ENCODE data around the gene AKAP13. TPM values are rescaled to one million over a fixed set of nuclear protein-coding genes. Genes with fewer than 3 reads are reported as not detected.
A peak's percentile ranks its signal among the peaks of the same experiment; 100 is the strongest.

Gene AKAP13
- polyA plus RNA-seq, 4 donors, result 39.4 to 71.6 (median 58.5) TPM

DNA sequence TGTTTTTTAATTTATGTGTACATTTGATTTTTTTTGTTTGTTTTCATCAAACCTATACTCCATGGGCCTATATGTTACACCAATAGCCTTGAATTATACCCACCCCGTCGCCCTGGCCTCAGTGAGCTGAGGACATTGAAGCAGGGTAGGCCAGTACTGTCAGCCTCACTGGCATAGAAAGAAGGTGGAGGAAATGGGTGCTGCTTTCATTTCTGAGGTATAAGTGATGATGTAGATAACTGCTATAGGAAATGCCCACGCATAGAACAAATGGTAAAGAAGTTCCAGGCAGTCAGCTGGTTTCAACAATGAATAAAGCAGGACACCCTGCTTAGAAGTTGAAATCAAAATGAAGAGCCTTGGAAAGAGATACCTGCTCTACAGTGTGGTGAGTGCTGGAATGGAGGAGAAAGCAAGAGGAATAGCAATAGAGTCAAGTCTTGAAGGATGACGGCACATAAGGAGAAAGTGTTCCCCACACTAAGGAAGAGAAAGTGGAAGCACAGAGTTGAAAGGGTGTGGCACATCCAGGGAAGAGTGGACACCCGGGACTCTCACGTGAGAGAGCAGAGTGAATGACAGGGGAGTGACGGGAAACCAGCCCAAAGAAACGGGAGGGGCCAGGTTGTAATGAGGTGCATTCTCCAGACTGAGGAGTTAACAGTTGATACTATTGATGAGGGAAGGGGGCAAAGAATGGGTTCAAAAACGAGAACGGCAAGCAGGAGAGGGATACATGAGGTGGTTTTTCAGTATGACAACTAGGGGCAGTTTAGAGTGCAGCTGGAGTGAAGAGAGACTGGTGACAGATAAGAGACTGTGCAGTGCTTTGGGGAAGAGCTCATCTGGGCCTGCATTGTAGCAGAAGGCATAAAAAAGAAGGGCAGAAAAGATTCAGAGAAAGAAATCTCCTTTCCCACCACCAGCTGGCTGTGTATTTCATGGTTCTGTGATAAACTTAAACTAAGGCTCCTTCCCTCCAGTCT, 343.9 kb downstream of the AKAP13 start:
- FAIRE-seq (no peak), DNase-seq (peak; percentile 27 to 33)
- Histone ChIP-seq H3K27me3 (ENCODE audit: control insufficient read depth in 3 of 3, insufficient read depth in 3 of 3, low read length in 3 of 3) (no peaks in the 10 kb centered on the region), H3K4me3 (ENCODE audit: low read depth in 1 of 3, low read length in 3 of 3) (no peak overlapping the region), H3K9me3 (ENCODE audit: control insufficient read depth in 2 of 2, insufficient read depth in 1 of 2, low read depth in 1 of 2, low read length in 1 of 2) (no peaks in the 10 kb centered on the region), H3K27ac (ENCODE audit: low read depth in 1 of 3, low read length in 2 of 3) (peak overlapping the region in 1 of 3 donors; percentile 52), H3K36me3 (ENCODE audit: control insufficient read depth in 3 of 3, insufficient read depth in 2 of 3, low read depth in 1 of 3, low read length in 3 of 3) (peaks cover 28 to 58% (median 29%) of the 10 kb centered on the region in 3 donors), H3K4me1 (ENCODE audit: control insufficient read depth in 3 of 3, insufficient read depth in 2 of 3, low read depth in 1 of 3, low read length in 2 of 3) (peaks cover 0 to 22% (median 0%) of the 10 kb centered on the region in 3 donors)
- WGBS, 3 donors, result 40 to 46% (median 40%) methylated on average over 10 of the region's 10 CpGs

DNA sequence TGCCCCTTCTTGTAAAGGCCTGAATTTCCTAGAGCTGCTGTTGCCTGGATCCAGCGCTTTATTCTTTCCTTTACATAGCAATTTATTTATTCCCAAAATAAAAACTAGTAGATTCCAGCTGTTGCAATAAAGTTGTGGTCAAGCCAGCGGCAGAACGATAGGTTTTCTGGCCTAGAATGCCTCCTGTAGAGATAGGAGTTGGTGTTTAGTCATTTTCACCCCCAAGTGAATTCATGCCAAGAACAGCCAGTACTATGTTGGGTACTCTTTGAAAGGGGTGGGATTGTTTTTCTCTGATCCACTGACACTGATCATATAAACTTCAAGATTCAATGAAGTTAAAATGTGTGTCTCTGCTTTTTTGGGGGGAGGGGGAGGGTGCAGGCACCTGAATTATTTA, 344.6 kb downstream of the AKAP13 start:
- WGBS, 3 donors, result 83 to 93% (median 88%) methylated on average over 3 of the region's 3 CpGs
- H3K27me3 ChIP-seq (ENCODE audit: control insufficient read depth in 3 of 3, insufficient read depth in 3 of 3, low read length in 3 of 3), result no peaks in the 10 kb centered on the region
- H3K27ac ChIP-seq (ENCODE audit: low read depth in 1 of 3, low read length in 2 of 3), result peak overlapping the region in 1 of 3 donors; percentile 52
- FAIRE-seq, result no peak
- H3K4me1 ChIP-seq (ENCODE audit: control insufficient read depth in 3 of 3, insufficient read depth in 2 of 3, low read depth in 1 of 3, low read length in 2 of 3), result peaks cover 0 to 22% (median 0%) of the 10 kb centered on the region in 3 donors
- H3K9me3 ChIP-seq (ENCODE audit: control insufficient read depth in 2 of 2, insufficient read depth in 1 of 2, low read depth in 1 of 2, low read length in 1 of 2), result no peaks in the 10 kb centered on the region
- DNase-seq, result no peak
- peaks cover 27 to 54% (median 31%) of the 10 kb centered on the region in 3 donors for H3K36me3 ChIP-seq (ENCODE audit: control insufficient read depth in 3 of 3, insufficient read depth in 2 of 3, low read depth in 1 of 3, low read length in 3 of 3)
- no peak overlapping the region for H3K4me3 ChIP-seq (ENCODE audit: low read depth in 1 of 3, low read length in 3 of 3)

DNA sequence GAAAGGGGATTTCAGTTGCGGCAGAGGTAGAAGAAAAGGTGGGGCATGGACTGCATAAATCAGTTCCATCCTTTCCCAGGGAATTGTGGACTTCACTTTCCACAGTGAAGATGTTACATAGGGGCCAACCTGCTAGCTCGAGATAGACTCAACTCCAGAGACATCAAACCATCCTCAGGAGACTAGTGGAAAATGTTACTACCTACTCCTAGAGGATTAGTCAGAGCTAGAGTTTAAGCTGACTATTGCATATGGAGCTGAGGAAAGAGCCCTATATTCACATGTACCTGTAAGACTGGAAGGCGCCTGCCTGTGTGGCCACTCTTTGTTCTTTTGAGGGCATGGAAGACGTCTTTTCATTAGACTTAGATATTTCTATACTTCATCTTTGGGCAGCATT, 345.2 kb downstream of the AKAP13 start:
- FAIRE-seq, result no peak
- no peaks in the 10 kb centered on the region for H3K27me3 ChIP-seq (ENCODE audit: control insufficient read depth in 3 of 3, insufficient read depth in 3 of 3, low read length in 3 of 3)
- H3K9me3 ChIP-seq (ENCODE audit: control insufficient read depth in 2 of 2, insufficient read depth in 1 of 2, low read depth in 1 of 2, low read length in 1 of 2), result no peaks in the 10 kb centered on the region
- no peak overlapping the region for H3K4me3 ChIP-seq (ENCODE audit: low read depth in 1 of 3, low read length in 3 of 3)
- no peak for DNase-seq
- WGBS, 3 donors, result 91 to 95% (median 92%) methylated on average over 4 of the region's 4 CpGs
- peak overlapping the region in 1 of 3 donors; percentile 33 for H3K27ac ChIP-seq (ENCODE audit: low read depth in 1 of 3, low read length in 2 of 3)
- H3K36me3 ChIP-seq (ENCODE audit: control insufficient read depth in 3 of 3, insufficient read depth in 2 of 3, low read depth in 1 of 3, low read length in 3 of 3), result peaks cover 27 to 52% (median 31%) of the 10 kb centered on the region in 3 donors
- peaks cover 0 to 22% (median 0%) of the 10 kb centered on the region in 3 donors for H3K4me1 ChIP-seq (ENCODE audit: control insufficient read depth in 3 of 3, insufficient read depth in 2 of 3, low read depth in 1 of 3, low read length in 2 of 3)

DNA sequence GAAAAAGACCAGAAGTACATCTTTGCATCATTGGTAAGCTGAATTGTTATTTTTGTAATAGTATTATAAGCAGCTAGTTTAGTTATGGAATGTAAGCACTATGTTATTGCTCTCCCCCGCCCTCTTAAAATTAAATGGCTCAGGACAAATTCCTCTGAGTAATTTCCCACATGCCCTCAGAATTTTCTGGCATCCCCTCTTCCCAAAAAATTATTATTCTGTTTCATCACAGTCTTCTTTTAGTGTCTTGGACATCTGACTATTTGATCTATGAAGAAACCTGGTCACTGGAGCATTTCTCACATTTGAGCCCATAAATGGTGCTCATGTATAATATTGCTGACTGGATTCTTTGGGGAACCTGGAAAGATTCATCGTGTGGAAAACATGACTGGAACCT, 346.1 kb downstream of the AKAP13 start:
- peaks cover 32 to 46% (median 33%) of the 10 kb centered on the region in 3 donors for H3K36me3 ChIP-seq (ENCODE audit: control insufficient read depth in 3 of 3, insufficient read depth in 2 of 3, low read depth in 1 of 3, low read length in 3 of 3)
- FAIRE-seq (no peak), DNase-seq (no peak)
- 74 to 80% (median 74%) methylated on average over 2 of the region's 2 CpGs for WGBS, 3 donors
- H3K9me3 ChIP-seq (ENCODE audit: control insufficient read depth in 2 of 2, insufficient read depth in 1 of 2, low read depth in 1 of 2, low read length in 1 of 2), result no peaks in the 10 kb centered on the region
- peaks cover 0 to 22% (median 0%) of the 10 kb centered on the region in 3 donors for H3K4me1 ChIP-seq (ENCODE audit: control insufficient read depth in 3 of 3, insufficient read depth in 2 of 3, low read depth in 1 of 3, low read length in 2 of 3)
- peak overlapping the region in 1 of 3 donors; percentile 79 for H3K27ac ChIP-seq (ENCODE audit: low read depth in 1 of 3, low read length in 2 of 3)
- no peak overlapping the region for H3K4me3 ChIP-seq (ENCODE audit: low read depth in 1 of 3, low read length in 3 of 3)
- no peaks in the 10 kb centered on the region for H3K27me3 ChIP-seq (ENCODE audit: control insufficient read depth in 3 of 3, insufficient read depth in 3 of 3, low read length in 3 of 3)

DNA sequence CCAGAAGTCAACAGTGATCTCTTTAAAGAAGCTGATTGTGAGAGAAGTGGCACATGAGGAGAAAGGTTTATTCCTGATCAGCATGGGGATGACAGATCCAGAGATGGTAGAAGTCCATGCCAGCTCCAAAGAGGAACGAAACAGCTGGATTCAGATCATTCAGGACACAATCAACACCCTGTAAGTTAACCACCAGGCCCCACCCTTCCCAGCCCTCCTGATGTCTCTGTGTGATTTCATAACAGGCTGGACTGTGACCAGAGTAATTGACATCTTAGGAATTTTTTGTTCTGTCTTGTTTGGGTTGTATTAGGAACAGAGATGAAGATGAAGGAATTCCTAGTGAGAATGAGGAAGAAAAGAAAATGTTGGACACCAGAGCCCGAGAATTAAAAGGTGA, 346.7 kb downstream of the AKAP13 start:
- peaks cover 0 to 22% (median 0%) of the 10 kb centered on the region in 3 donors for H3K4me1 ChIP-seq (ENCODE audit: control insufficient read depth in 3 of 3, insufficient read depth in 2 of 3, low read depth in 1 of 3, low read length in 2 of 3)
- peak overlapping the region in 2 of 3 donors; percentile 66 to 79 for H3K27ac ChIP-seq (ENCODE audit: low read depth in 1 of 3, low read length in 2 of 3)

DNA sequence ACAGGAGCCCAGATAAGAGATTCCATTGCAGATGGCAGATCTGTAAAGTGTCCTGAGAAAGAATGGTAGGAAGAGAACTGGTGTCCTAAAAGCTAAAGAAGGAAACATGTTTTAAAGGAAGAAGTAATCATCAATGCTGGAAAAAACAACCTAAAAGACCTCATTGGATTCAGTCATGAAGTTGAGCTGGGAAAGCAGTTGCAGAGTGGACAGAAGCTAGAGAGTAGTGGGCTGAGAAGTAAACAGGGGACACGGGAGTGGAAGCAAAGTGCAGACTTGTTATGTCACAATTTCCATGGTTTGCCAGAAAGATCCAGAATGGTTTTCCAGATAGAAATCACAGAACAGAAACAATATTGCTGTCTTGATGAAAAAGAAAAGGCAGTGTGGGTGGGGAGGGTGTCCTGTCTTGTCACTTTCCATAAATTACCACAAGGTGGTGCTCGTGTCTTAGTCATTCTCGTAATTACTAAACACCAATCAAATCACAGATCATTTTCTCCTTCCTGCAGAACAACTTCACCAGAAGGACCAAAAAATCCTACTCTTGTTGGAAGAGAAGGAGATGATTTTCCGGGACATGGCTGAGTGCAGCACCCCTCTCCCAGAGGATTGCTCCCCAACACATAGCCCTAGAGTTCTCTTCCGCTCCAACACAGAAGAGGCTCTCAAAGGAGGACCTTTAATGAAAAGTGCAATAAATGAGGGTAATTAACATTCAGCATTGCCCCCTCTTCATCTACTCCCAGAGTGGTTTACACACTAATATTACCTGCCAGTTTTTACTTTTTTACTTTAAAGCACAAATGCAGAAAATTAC, 349.8 kb downstream of the AKAP13 start:
- FAIRE-seq, result peak; percentile 19
- peaks cover 23 to 35% (median 35%) of the 10 kb centered on the region in 3 donors for H3K36me3 ChIP-seq (ENCODE audit: control insufficient read depth in 3 of 3, insufficient read depth in 2 of 3, low read depth in 1 of 3, low read length in 3 of 3)

More for the DNA sequence above, 346.7 kb downstream of the AKAP13 start:
- DNase-seq (peak; percentile 35 to 75), FAIRE-seq (no peak)
- WGBS, 3 donors, result 53 to 69% (median 60%) methylated on average over 2 of the region's 2 CpGs
- no peak overlapping the region for H3K4me3 ChIP-seq (ENCODE audit: low read depth in 1 of 3, low read length in 3 of 3)
- H3K36me3 ChIP-seq (ENCODE audit: control insufficient read depth in 3 of 3, insufficient read depth in 2 of 3, low read depth in 1 of 3, low read length in 3 of 3), result peaks cover 30 to 46% (median 38%) of the 10 kb centered on the region in 3 donors
- H3K9me3 ChIP-seq (ENCODE audit: control insufficient read depth in 2 of 2, insufficient read depth in 1 of 2, low read depth in 1 of 2, low read length in 1 of 2), result no peaks in the 10 kb centered on the region
- no peaks in the 10 kb centered on the region for H3K27me3 ChIP-seq (ENCODE audit: control insufficient read depth in 3 of 3, insufficient read depth in 3 of 3, low read length in 3 of 3)

DNA sequence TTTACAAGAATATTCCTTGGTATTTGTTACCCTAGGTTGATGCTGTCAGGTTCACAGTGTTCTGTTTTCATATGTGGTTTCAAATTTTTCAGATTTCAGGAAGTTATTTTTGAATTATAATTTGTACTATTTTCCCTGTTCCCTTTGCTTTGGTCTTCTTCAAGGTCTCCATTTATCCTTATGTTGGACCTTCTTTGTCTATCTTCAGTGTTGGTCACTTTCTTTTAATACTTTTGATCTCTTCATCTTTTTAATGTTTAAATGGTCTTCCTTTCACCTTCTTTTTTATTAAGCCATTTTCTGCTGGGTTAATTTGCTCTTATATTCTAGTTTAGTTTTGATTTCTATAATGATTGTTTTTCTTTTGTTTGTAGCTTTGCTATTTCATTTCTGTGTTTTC, 353.0 kb downstream of the AKAP13 start:
- Histone ChIP-seq H3K4me3 (ENCODE audit: low read depth in 1 of 3, low read length in 3 of 3) (no peak overlapping the region), H3K9me3 (ENCODE audit: control insufficient read depth in 2 of 2, insufficient read depth in 1 of 2, low read depth in 1 of 2, low read length in 1 of 2) (peaks cover 0 to 5% of the 10 kb centered on the region in 2 donors), H3K4me1 (ENCODE audit: control insufficient read depth in 3 of 3, insufficient read depth in 2 of 3, low read depth in 1 of 3, low read length in 2 of 3) (no peaks in the 10 kb centered on the region), H3K27ac (ENCODE audit: low read depth in 1 of 3, low read length in 2 of 3) (no peak overlapping the region), H3K36me3 (ENCODE audit: control insufficient read depth in 3 of 3, insufficient read depth in 2 of 3, low read depth in 1 of 3, low read length in 3 of 3) (peaks cover 20 to 42% (median 34%) of the 10 kb centered on the region in 3 donors), H3K27me3 (ENCODE audit: control insufficient read depth in 3 of 3, insufficient read depth in 3 of 3, low read length in 3 of 3) (no peaks in the 10 kb centered on the region)
- no peak for FAIRE-seq
- peak in 1 of 2 donors; percentile 26 for DNase-seq

More for the DNA sequence above, 349.8 kb downstream of the AKAP13 start:
- Histone ChIP-seq H3K4me1 (ENCODE audit: control insufficient read depth in 3 of 3, insufficient read depth in 2 of 3, low read depth in 1 of 3, low read length in 2 of 3) (peaks cover 0 to 10% (median 0%) of the 10 kb centered on the region in 3 donors), H3K4me3 (ENCODE audit: low read depth in 1 of 3, low read length in 3 of 3) (no peak overlapping the region), H3K27ac (ENCODE audit: low read depth in 1 of 3, low read length in 2 of 3) (no peak overlapping the region), H3K27me3 (ENCODE audit: control insufficient read depth in 3 of 3, insufficient read depth in 3 of 3, low read length in 3 of 3) (no peaks in the 10 kb centered on the region), H3K9me3 (ENCODE audit: control insufficient read depth in 2 of 2, insufficient read depth in 1 of 2, low read depth in 1 of 2, low read length in 1 of 2) (peaks cover 0 to 5% of the 10 kb centered on the region in 2 donors)
- WGBS, 3 donors, result 22 to 33% (median 31%) methylated on average over 5 of the region's 5 CpGs
- peak; percentile 77 to 79 for DNase-seq

DNA sequence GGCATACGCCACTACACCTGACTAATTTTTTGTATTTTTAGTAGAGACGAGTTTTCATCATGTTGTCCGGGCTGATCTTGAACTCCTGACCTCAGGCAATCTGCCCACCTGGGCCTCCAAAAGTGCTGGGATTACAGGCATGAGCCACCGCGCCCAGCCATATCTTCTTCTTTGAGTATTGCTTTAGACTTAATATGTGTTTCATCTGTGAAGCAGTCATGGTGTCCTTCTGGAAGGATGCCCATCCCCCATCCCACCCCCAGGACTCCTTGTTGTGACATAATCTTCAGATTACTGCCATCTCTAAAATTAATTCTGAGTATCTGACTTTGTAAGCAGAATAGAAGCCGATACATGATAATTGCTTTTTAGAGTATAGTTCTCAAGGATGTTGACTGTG, 356.7 kb downstream of the AKAP13 start:
- no peak for FAIRE-seq
- Histone ChIP-seq H3K27ac (ENCODE audit: low read depth in 1 of 3, low read length in 2 of 3) (no peak overlapping the region), H3K4me1 (ENCODE audit: control insufficient read depth in 3 of 3, insufficient read depth in 2 of 3, low read depth in 1 of 3, low read length in 2 of 3) (no peaks in the 10 kb centered on the region), H3K9me3 (ENCODE audit: control insufficient read depth in 2 of 2, insufficient read depth in 1 of 2, low read depth in 1 of 2, low read length in 1 of 2) (peaks cover 0 to 5% of the 10 kb centered on the region in 2 donors), H3K4me3 (ENCODE audit: low read depth in 1 of 3, low read length in 3 of 3) (no peak overlapping the region), H3K36me3 (ENCODE audit: control insufficient read depth in 3 of 3, insufficient read depth in 2 of 3, low read depth in 1 of 3, low read length in 3 of 3) (peaks cover 14 to 40% (median 40%) of the 10 kb centered on the region in 3 donors), H3K27me3 (ENCODE audit: control insufficient read depth in 3 of 3, insufficient read depth in 3 of 3, low read length in 3 of 3) (no peaks in the 10 kb centered on the region)
- no peak for DNase-seq
- WGBS, 3 donors, result 95 to 96% (median 95%) methylated on average over 6 of the region's 6 CpGs
